ENCODE data around the gene TRIM40.
"Not testable (repeated sequence)": the region's sequence is repeated elsewhere in the genome, so short reads cannot be mapped to it uniquely, and the experiment has no call there.

TRIM40 gene

GRCh38 chr6:30160008-30160784 is 24.3 kb downstream of the TRIM40 start:
- Histone ChIP-seq H3K9me3 (ENCODE audit: control insufficient read depth, low read depth, low read length) (no peaks in the 10 kb centered on the region), H3K27ac (ENCODE audit: low read length) (no peak overlapping the region), H3K4me1 (ENCODE audit: control insufficient read depth, low read depth, low read length) (no peaks in the 10 kb centered on the region), H3K27me3 (ENCODE audit: control insufficient read depth, insufficient read depth, low read length) (no peaks in the 10 kb centered on the region), H3K4me3 (ENCODE audit: low read length) (no peak overlapping the region), H3K9ac (ENCODE audit: low read length) (no peak overlapping the region), H3K36me3 (ENCODE audit: control insufficient read depth, low read depth, low read length) (no peaks in the 10 kb centered on the region)

GRCh38 chr6:30160785-30161531 is 25.0 kb downstream of the TRIM40 start, which contains the start of gene TRIM10:
Gene TRIM10, minus strand, starts transcription at chr6:30161211. Its CDS starts 353 bp downstream, at chr6:30160858.
- Histone ChIP-seq H3K4me3 (ENCODE audit: low read length) (no peak within 1 kb of the TSS), H3K9me3 (ENCODE audit: control insufficient read depth, low read depth, low read length) (no peaks in the 10 kb centered on the region), H3K9ac (ENCODE audit: low read length) (no peak within 1 kb of the TSS), H3K36me3 (ENCODE audit: control insufficient read depth, low read depth, low read length) (no peaks in the 10 kb centered on the region), H3K27me3 (ENCODE audit: control insufficient read depth, insufficient read depth, low read length) (no peaks in the 10 kb centered on the region), H3K4me1 (ENCODE audit: control insufficient read depth, low read depth, low read length) (no peaks in the 10 kb centered on the region), H3K27ac (ENCODE audit: low read length) (no peak within 1 kb of the TSS)

GRCh38 chr6:30162265-30163089 is 26.5 kb downstream of the TRIM40 start:
- Histone ChIP-seq H3K9ac (ENCODE audit: low read length) (no peak overlapping the region), H3K4me1 (ENCODE audit: control insufficient read depth, low read depth, low read length) (no peaks in the 10 kb centered on the region), H3K4me3 (ENCODE audit: low read length) (no peak overlapping the region), H3K27ac (ENCODE audit: low read length) (no peak overlapping the region), H3K27me3 (ENCODE audit: control insufficient read depth, insufficient read depth, low read length) (no peaks in the 10 kb centered on the region), H3K9me3 (ENCODE audit: control insufficient read depth, low read depth, low read length) (no peaks in the 10 kb centered on the region), H3K36me3 (ENCODE audit: control insufficient read depth, low read depth, low read length) (no peaks in the 10 kb centered on the region)

GRCh38 chr6:30163090-30163917 is 27.4 kb downstream of the TRIM40 start, which contains the start of gene TRIM15:
Gene TRIM15, plus strand, starts transcription at chr6:30163546. Its CDS starts 139 bp downstream, at chr6:30163685.
- Histone ChIP-seq H3K9me3 (ENCODE audit: control insufficient read depth, low read depth, low read length) (no peaks in the 10 kb centered on the region), H3K4me1 (ENCODE audit: control insufficient read depth, low read depth, low read length) (no peaks in the 10 kb centered on the region), H3K36me3 (ENCODE audit: control insufficient read depth, low read depth, low read length) (no peaks in the 10 kb centered on the region), H3K27ac (ENCODE audit: low read length) (no peak within 1 kb of the TSS), H3K4me3 (ENCODE audit: low read length) (no peak within 1 kb of the TSS), H3K9ac (ENCODE audit: low read length) (no peak within 1 kb of the TSS), H3K27me3 (ENCODE audit: control insufficient read depth, insufficient read depth, low read length) (no peaks in the 10 kb centered on the region)

- Histone ChIP-seq H3K9me3 (ENCODE audit: control insufficient read depth, low read depth, low read length) (no peaks in the 10 kb centered on the region), H3K9ac (ENCODE audit: low read length) (no peak overlapping the region), H3K27me3 (ENCODE audit: control insufficient read depth, insufficient read depth, low read length) (no peaks in the 10 kb centered on the region), H3K4me1 (ENCODE audit: control insufficient read depth, low read depth, low read length) (no peaks in the 10 kb centered on the region), H3K36me3 (ENCODE audit: control insufficient read depth, low read depth, low read length) (no peaks in the 10 kb centered on the region), H3K27ac (ENCODE audit: low read length) (no peak overlapping the region), H3K4me3 (ENCODE audit: low read length) (no peak overlapping the region)
Measured at GRCh38 chr6:30163918-30164654, 28.1 kb downstream of the TRIM40 start.

- Histone ChIP-seq H3K9me3 (ENCODE audit: control insufficient read depth, low read depth, low read length) (no peaks in the 10 kb centered on the region), H3K36me3 (ENCODE audit: control insufficient read depth, low read depth, low read length) (no peaks in the 10 kb centered on the region), H3K4me3 (ENCODE audit: low read length) (no peak overlapping the region), H3K4me1 (ENCODE audit: control insufficient read depth, low read depth, low read length) (no peaks in the 10 kb centered on the region), H3K27ac (ENCODE audit: low read length) (no peak overlapping the region), H3K9ac (ENCODE audit: low read length) (no peak overlapping the region), H3K27me3 (ENCODE audit: control insufficient read depth, insufficient read depth, low read length) (no peaks in the 10 kb centered on the region)
Measured at GRCh38 chr6:30164714-30165113, 28.8 kb downstream of the TRIM40 start.

GRCh38 chr6:30165238-30165637 is 29.3 kb downstream of the TRIM40 start:
- not testable (repeated sequence) for H3K9ac ChIP-seq (ENCODE audit: low read length); H3K36me3 ChIP-seq (ENCODE audit: control insufficient read depth, low read depth, low read length); H3K27ac ChIP-seq (ENCODE audit: low read length); H3K9me3 ChIP-seq (ENCODE audit: control insufficient read depth, low read depth, low read length); H3K27me3 ChIP-seq (ENCODE audit: control insufficient read depth, insufficient read depth, low read length); H3K4me1 ChIP-seq (ENCODE audit: control insufficient read depth, low read depth, low read length); H3K4me3 ChIP-seq (ENCODE audit: low read length)

GRCh38 chr6:30167101-30167500 is 31.2 kb downstream of the TRIM40 start:
- no peaks in the 10 kb centered on the region for H3K9me3 ChIP-seq (ENCODE audit: control insufficient read depth, low read depth, low read length)
- peaks cover 3% of the 10 kb centered on the region for H3K4me1 ChIP-seq (ENCODE audit: control insufficient read depth, low read depth, low read length)
- no peak overlapping the region for H3K4me3 ChIP-seq (ENCODE audit: low read length)
- no peak overlapping the region for H3K9ac ChIP-seq (ENCODE audit: low read length)
- H3K27ac ChIP-seq (ENCODE audit: low read length), result no peak overlapping the region
- no peaks in the 10 kb centered on the region for H3K36me3 ChIP-seq (ENCODE audit: control insufficient read depth, low read depth, low read length)
- peaks cover 2% of the 10 kb centered on the region for H3K27me3 ChIP-seq (ENCODE audit: control insufficient read depth, insufficient read depth, low read length)

- peaks cover 8% of the 10 kb centered on the region for H3K27me3 ChIP-seq (ENCODE audit: control insufficient read depth, insufficient read depth, low read length)
Measured at GRCh38 chr6:30168741-30169140, 32.8 kb downstream of the TRIM40 start.

More at GRCh38 chr6:30168741-30169140, 32.8 kb downstream of the TRIM40 start:
- H3K4me1 ChIP-seq (ENCODE audit: control insufficient read depth, low read depth, low read length), result peaks cover 3% of the 10 kb centered on the region
- no peak overlapping the region for H3K9ac ChIP-seq (ENCODE audit: low read length)
- no peak overlapping the region for H3K4me3 ChIP-seq (ENCODE audit: low read length)
- H3K36me3 ChIP-seq (ENCODE audit: control insufficient read depth, low read depth, low read length), result no peaks in the 10 kb centered on the region
- H3K27ac ChIP-seq (ENCODE audit: low read length), result no peak overlapping the region
- no peaks in the 10 kb centered on the region for H3K9me3 ChIP-seq (ENCODE audit: control insufficient read depth, low read depth, low read length)

Data from iPS-18a (cell line).